Testis (tissue), 3 donors: Measurements from ENCODE around the gene BHLHE40. TPM values are rescaled to one million over a fixed set of nuclear protein-coding genes. Genes with fewer than 3 reads are reported as not detected.

Experiments
- DNase-seq: peaks from one replicate; pipeline ENCODE4 v3.0.0-alpha.2; 2019
- H3K27ac ChIP-seq, 2 donors: fragments of 200-600 bp; sonication (generic); one replicate each; pipeline ENCODE4 v1.5.1; 2019
- H3K27me3 ChIP-seq: fragments of 200-600 bp; sonication (generic); one replicate; pipeline ENCODE4 v1.5.1; 2019
- H3K36me3 ChIP-seq: fragments of 200-600 bp; sonication (generic); one replicate; pipeline ENCODE4 v1.5.1; 2017; ENCODE audit warnings: low read depth; ENCODE audit errors: missing control alignments
- H3K4me1 ChIP-seq: fragments of 200-600 bp; sonication (generic); one replicate; pipeline ENCODE4 v1.5.1; 2019
- H3K4me3 ChIP-seq, 2 donors: fragments of 200-600 bp; sonication (generic); one replicate each; pipeline ENCODE4 v1.5.1; 2017 to 2019
- H3K9me3 ChIP-seq: fragments of 200-600 bp; sonication (generic); one replicate; pipeline ENCODE4 v1.5.1; 2017
- CTCF ChIP-seq, 3 experiments: fragments of 450-650 bp in 2 of 3; fragments of 200-600 bp in 1 of 3; sonication (generic) in 1 of 3; IDR thresholded peaks; one replicate each; pipeline ENCODE4 v1.5.1; 2016 to 2019; ENCODE audit warnings: antibody characterized with exemption in 3 of 3, mild to moderate bottlenecking in 2 of 3, moderate library complexity in 1 of 3
- POLR2A ChIP-seq: fragments of 450-650 bp; IDR thresholded peaks from one replicate; pipeline ENCODE4 v1.6.1; 2017; ENCODE audit warnings: antibody characterized with exemption, mild to moderate bottlenecking, moderate library complexity
- WGBS, 2 donors: methylation state at CpG; one replicate each; pipeline ENCODE4 v1.1.5; 2018; 5-methylcytosine and 5-hydroxymethylcytosine counted together
- intact Hi-C: fragments of 100-400 bp; cut with DNase I; formaldehyde crosslinking; loops from one replicate; pipeline ENCODE4 v1.15.1; 2023; ENCODE audit warnings: low total_unique reads
- polyA plus RNA-seq: library from polyadenylated mRNA; stranded (reverse); fragments of 350-450 nt; fragmentation: Illumina TruSeq; extraction: RNeasy Lipid Tissue Mini Kit (QIAGEN cat#74804); gene quantifications from one replicate; pipeline ENCODE4 v1.2.3, GENCODE V29; 2014; ENCODE audit warnings: low read depth, low replicate concordance; ENCODE audit not compliant: insufficient read depth
- total RNA-seq, 2 donors: library from RNA; depleted of rRNA; stranded (reverse); fragments of >200 nt; gene quantifications; one replicate each; pipeline ENCODE4 v1.2.3, GENCODE V29; 2016

BHLHE40 gene
- total and polyA plus RNA-seq, 3 donors from 2014 or later, result 26.2 to 40.6 (median 28.7) TPM

GRCh38 chr3:4986782-4987537 is 7.7 kb downstream of the BHLHE40 start:
- TF ChIP-seq CTCF (IDR thresholded peaks at IDR 0.05) (no peak), POLR2A (no peak)
- H3K27me3 ChIP-seq, result no peaks in the 10 kb centered on the region
- DNase-seq, result peak; percentile 93
- WGBS, 2 donors, result 1% methylated on average over 33 to 44 of the region's 44 CpGs
- H3K27ac ChIP-seq, result peak overlapping the region; percentile 76 to 89
- H3K4me1 ChIP-seq, result peaks cover 46% of the 10 kb centered on the region
- H3K9me3 ChIP-seq, result no peaks in the 10 kb centered on the region
- H3K36me3 ChIP-seq, result no peaks in the 10 kb centered on the region
- peak overlapping the region; percentile 51 to 62 for H3K4me3 ChIP-seq
- intact Hi-C loops, result loop anchor here (10.0 kb wide), 1 partner anchor 262 kb away; no protein-coding TSS in a partner anchor

DNA sequence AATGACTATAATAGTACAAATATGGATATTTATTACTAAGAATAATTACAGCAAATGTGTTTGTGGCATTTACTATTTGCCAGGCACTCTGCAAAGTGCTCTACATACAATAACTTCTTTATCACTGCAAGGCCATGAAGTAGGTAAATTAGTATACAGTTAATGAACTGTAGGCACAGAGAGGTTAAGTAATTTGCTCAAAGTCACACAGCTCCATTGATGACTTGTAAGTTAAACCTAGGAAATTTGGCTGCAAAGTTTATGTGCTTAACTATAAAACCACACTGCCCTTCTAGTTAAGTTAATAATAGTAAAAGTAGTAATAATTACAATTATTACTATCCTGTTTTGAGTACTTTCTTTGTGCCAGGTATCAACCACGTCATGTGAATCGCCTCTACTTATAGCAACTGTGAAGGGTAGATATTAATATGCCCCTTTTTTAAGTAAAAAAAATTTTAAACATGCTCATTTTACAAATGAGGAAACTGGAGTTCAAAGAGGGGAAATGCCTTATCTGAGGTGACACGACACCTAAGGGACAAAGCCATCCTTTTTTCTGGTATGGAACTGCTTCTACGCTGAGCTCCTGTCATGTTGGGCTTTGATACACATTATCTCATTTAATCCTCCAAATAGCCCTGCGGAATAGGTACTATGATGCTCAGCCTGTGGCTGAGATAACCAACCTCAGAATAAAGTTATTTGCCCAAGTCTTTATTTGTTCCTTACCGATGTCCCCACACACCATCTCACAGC is 8.5 kb downstream of the BHLHE40 start:
- TF ChIP-seq CTCF (IDR thresholded peaks at IDR 0.05), result no peak
- TF ChIP-seq POLR2A, result no peak
- Histone ChIP-seq H3K27me3 (no peaks in the 10 kb centered on the region), H3K4me3 (no peak overlapping the region), H3K36me3 (no peaks in the 10 kb centered on the region), H3K27ac (peak overlapping the region; percentile 76 to 89), H3K9me3 (no peaks in the 10 kb centered on the region), H3K4me1 (peaks cover 46% of the 10 kb centered on the region)
- WGBS, 2 donors, result 82 to 85% methylated on average over 6 of the region's 6 CpGs
- intact Hi-C loops, result loop anchor here (10.0 kb wide), 1 partner anchor 263 kb away; no protein-coding TSS in a partner anchor
- DNase-seq, result no peak

- H3K4me3 ChIP-seq, result no peak overlapping the region
- peak; percentile 52 for DNase-seq
- H3K9me3 ChIP-seq, result no peaks in the 10 kb centered on the region
- peaks cover 35% of the 10 kb centered on the region for H3K4me1 ChIP-seq
- intact Hi-C loops, result loop anchor here (10.0 kb wide), 1 partner anchor 264 kb away; no protein-coding TSS in a partner anchor
- peak overlapping the region in 1 of 2 donors; percentile 46 for H3K27ac ChIP-seq
- H3K36me3 ChIP-seq, result no peaks in the 10 kb centered on the region
- no peak for TF ChIP-seq CTCF (IDR thresholded peaks at IDR 0.05)
- no peak for TF ChIP-seq POLR2A
- H3K27me3 ChIP-seq, result no peaks in the 10 kb centered on the region
- 57 to 63% methylated on average over 13 of the region's 13 CpGs for WGBS, 2 donors
Observed at GRCh38 chr3:4988983-4989834, 10.0 kb downstream of the BHLHE40 start.

GRCh38 chr3:4990069-4990468 is 10.8 kb downstream of the BHLHE40 start:
- no peak overlapping the region for H3K4me3 ChIP-seq
- DNase-seq, result no peak
- intact Hi-C loops, result no loop called here
- H3K9me3 ChIP-seq, result no peaks in the 10 kb centered on the region
- peaks cover 27% of the 10 kb centered on the region for H3K4me1 ChIP-seq
- 78 to 90% methylated on average over 3 of the region's 3 CpGs for WGBS, 2 donors
- H3K27ac ChIP-seq, result no peak overlapping the region
- no peak for TF ChIP-seq POLR2A
- TF ChIP-seq CTCF (IDR thresholded peaks at IDR 0.05), result no peak
- H3K27me3 ChIP-seq, result no peaks in the 10 kb centered on the region
- no peaks in the 10 kb centered on the region for H3K36me3 ChIP-seq
